SK-N-MC (cell line): ENCODE measurements around the gene MYO10.

Experiments
- EZH2 ChIP-seq: fragments of 200-600 bp; sonication (generic); IDR thresholded peaks from one replicate; pipeline ENCODE4 v1.6.1; 2017; ENCODE audit warnings: antibody characterized with exemption
- FOXP2 ChIP-seq: optimal IDR thresholded peaks from 2 replicates; pipeline ENCODE3; 2011; ENCODE audit warnings: mild to moderate bottlenecking, moderate library complexity; ENCODE audit not compliant: insufficient read depth; ENCODE audit errors: extremely low read length, control extremely low read depth
- POLR2AphosphoS5 ChIP-seq: IDR thresholded peaks from 2 replicates; pipeline ENCODE4 v1.6.1; 2012; ENCODE audit warnings: mild to moderate bottlenecking, low read depth, low read length, borderline replicate concordance

GRCh38 chr5:16926417-16926816 is 9.7 kb downstream of the MYO10 start:
- TF ChIP-seq POLR2AphosphoS5, result no peak
- no peak for TF ChIP-seq FOXP2
- no peak for TF ChIP-seq EZH2
